ENCODE results near the gene PARVA.

DNA sequence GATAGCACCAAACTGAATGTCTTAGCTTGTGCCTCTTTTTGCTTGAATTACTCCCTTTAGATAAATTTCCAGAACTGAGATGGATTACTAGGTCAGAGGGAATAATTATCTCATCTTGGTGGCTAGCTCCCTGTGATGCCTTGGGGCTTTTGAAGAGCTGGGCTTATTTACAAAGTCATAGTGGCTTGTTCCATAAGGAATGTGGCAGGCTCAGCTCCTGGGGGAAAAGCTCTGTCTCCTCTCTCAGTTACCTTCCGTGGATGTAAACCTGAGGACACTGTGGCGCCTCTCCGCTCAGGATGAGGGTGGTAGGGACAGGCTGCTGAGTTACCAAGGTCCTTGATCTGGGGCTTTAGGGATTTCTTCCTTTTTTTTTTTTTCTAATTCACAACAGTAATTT, 121.7 kb downstream of the PARVA start:
- TF ChIP-seq EP300 (IDR thresholded peaks at IDR 0.05), result no peak
- no peak for TF ChIP-seq CTCF (IDR thresholded peaks at IDR 0.05)
- TF ChIP-seq POLR2A (IDR thresholded peaks at IDR 0.05), result no peak
